HepG2 (cell line): Measurements from ENCODE around the gene TLN1. TPM values are rescaled to one million over a fixed set of nuclear protein-coding genes. Genes with fewer than 3 reads are reported as not detected.

ENCODE experiments used
- ATAC-seq: fragments of 200-7000 bp; cut with Tn5 transposase; 3 replicates; pipeline ENCODE4 v1.9.1; 2020; ENCODE audit warnings: mild to moderate bottlenecking, moderate library complexity
- Bru-seq: library from RNA; stranded (reverse); fragments of 400-500 nt; gene quantifications from one replicate; lab custom pipeline; 2021; lab: Mats Ljungman, UMichigan
- BruChase-seq, 2 experiments: library from RNA; stranded (reverse); fragments of 400-500 nt; gene quantifications; one replicate each; lab custom pipeline; 2021; lab: Mats Ljungman, UMichigan
- BruUV-seq: library from RNA; stranded (reverse); fragments of 400-500 nt; replicated peaks from 2 replicates; lab custom pipeline; 2021; lab: Mats Ljungman, UMichigan
- CTCF ChIA-PET: fragments of 300-600 bp; formaldehyde crosslinking; extraction: SDS; loops from one replicate; lab custom pipeline; 2021; ENCODE audit warnings: low total read pairs, inconsistent platforms, low intra/inter-chr PET ratio; lab: Yijun Ruan, JAX
- POLR2A ChIA-PET: fragments of 350-600 bp; sonication (Branson Sonifier 250); formaldehyde crosslinking; loops from one replicate; lab custom pipeline; 2020; ENCODE audit warnings: antibody characterized with exemption, inconsistent platforms; lab: Yijun Ruan, JAX
- DNase-seq: peaks from one replicate; pipeline ENCODE4 v3.0.0-alpha.2; 2015; ENCODE audit warnings: low spot score
- FAIRE-seq: peaks from 3 replicates; lab custom pipeline; 2011; peaks lifted over from hg19 to GRCh38; lab: Jason Lieb, UNC
- H2AFZ ChIP-seq: one replicate; pipeline ENCODE4 v1.6.1; 2011; ENCODE audit warnings: low read length, inconsistent platforms
- H3K27ac ChIP-seq: fragments of 300-600 bp; 3 replicates; pipeline ENCODE4 v1.8.0; 2011; ENCODE audit warnings: mixed run types, mild to moderate bottlenecking, mixed read lengths, low read length, inconsistent platforms; ENCODE audit not compliant: insufficient read depth; ENCODE audit errors: extremely low read length
- H3K27me3 ChIP-seq, 2 experiments: fragments of 200-600 bp in 1 of 2; 2 replicates in 1 of 2; 3 replicates in 1 of 2; pipeline versions ENCODE4 v1.6.0 to v1.8.0; 2011; ENCODE audit warnings: low read length in 2 of 2, mild to moderate bottlenecking in 2 of 2, moderate library complexity in 2 of 2, inconsistent platforms in 1 of 2; ENCODE audit not compliant: insufficient read depth in 2 of 2, control insufficient read depth in 1 of 2
- H3K36me3 ChIP-seq, 2 experiments: fragments of 200-600 bp in 1 of 2; replicated peaks in 1 of 2; 2 replicates in 1 of 2; 3 replicates in 1 of 2; pipeline versions ENCODE4 v1.5.1 to v1.8.0; 2011; ENCODE audit warnings: low read length in 2 of 2, inconsistent platforms in 1 of 2; ENCODE audit not compliant: insufficient read depth in 2 of 2, control insufficient read depth in 1 of 2
- H3K4me1 ChIP-seq: 2 replicates; pipeline ENCODE4 v1.5.1; 2012; ENCODE audit warnings: low read length, inconsistent platforms; ENCODE audit not compliant: insufficient read depth
- H3K4me2 ChIP-seq: 2 replicates; pipeline ENCODE4 v1.6.0; 2011; ENCODE audit warnings: low read depth, low read length, inconsistent platforms
- H3K4me3 ChIP-seq, 3 experiments: fragments of 200-600 bp in 1 of 3; sonication (generic), shearing (Covaris generic) in 1 of 3; replicated peaks in 1 of 3; 2 replicates each; pipeline ENCODE4 v1.5.1; 2011 to 2016; ENCODE audit warnings: low read length in 3 of 3, inconsistent platforms in 2 of 3, low read depth in 2 of 3, mild to moderate bottlenecking in 2 of 3, control low read depth in 1 of 3, mixed read lengths in 1 of 3; ENCODE audit not compliant: insufficient read depth in 1 of 3
- H3K79me2 ChIP-seq: one replicate; pipeline ENCODE4 v1.6.1; 2011; ENCODE audit warnings: low read length, inconsistent platforms; ENCODE audit not compliant: insufficient read depth
- H3K9ac ChIP-seq: 2 replicates; pipeline ENCODE4 v1.6.0; 2011; ENCODE audit warnings: mild to moderate bottlenecking, low read depth, low read length, inconsistent platforms; ENCODE audit not compliant: insufficient read depth
- H3K9me3 ChIP-seq: 2 replicates; pipeline ENCODE4 v1.5.1; 2012; ENCODE audit warnings: mild to moderate bottlenecking, low read length
- H4K20me1 ChIP-seq: 2 replicates; pipeline ENCODE4 v1.6.0; 2011; ENCODE audit warnings: inconsistent platforms, mild to moderate bottlenecking, low read length, moderate library complexity; ENCODE audit not compliant: insufficient read depth
- ATF2 ChIP-seq: sonication (generic); formaldehyde crosslinking; IDR thresholded peaks from 2 replicates; pipeline ENCODE4 v1.4.0; 2020; ENCODE audit warnings: missing genetic modification reagents
- GMEB2 ChIP-seq: IDR thresholded peaks from 2 replicates; pipeline ENCODE4 v1.6.1; 2016; ENCODE audit warnings: missing biosample characterization, missing genetic modification reagents, low read depth
- MED8 ChIP-seq: sonication (generic); formaldehyde crosslinking; IDR thresholded peaks from 2 replicates; pipeline ENCODE4 v1.8.1; 2023; ENCODE audit warnings: mild to moderate bottlenecking, missing genetic modification reagents; ENCODE audit not compliant: insufficient replicate concordance
- NFE2L2 ChIP-seq: fragments of 150-350 bp; IDR thresholded peaks from 2 replicates; pipeline ENCODE4 v1.6.1; 2014; ENCODE audit warnings: low read length
- SMAD3 ChIP-seq: sonication (generic); formaldehyde crosslinking; IDR thresholded peaks from 2 replicates; pipeline ENCODE4 v1.4.0; 2020; ENCODE audit warnings: missing genetic modification reagents
- WGBS: methylation state at CpG from one replicate; pipeline ENCODE4 v1.1.6; 2017; ENCODE audit warnings: low lambda C conversion rate; 5-methylcytosine and 5-hydroxymethylcytosine counted together
- in situ Hi-C: cut with HindIII; loops from 2 replicates; pipeline ENCODE4 v1.10.0; 2017; ENCODE audit warnings: low pct_unique_long_range_greater_than_20kb; ENCODE audit not compliant: extremely low pct_ligation_motif_present
- intact Hi-C: fragments of 100-400 bp; cut with micrococcal nuclease; formaldehyde crosslinking; loops from one replicate; pipeline ENCODE4 v1.10.0; 2022; ENCODE audit not compliant: unreplicated experiment
- long read RNA-seq, 2 experiments: library from RNA in 1 of 2; library from polyadenylated mRNA in 1 of 2; stranded (forward) in 1 of 2; unstranded in 1 of 2; transcript quantifications; one replicate each; pipeline ENCODE4 v2.0.0, GENCODE V29; 2019 to 2022
- polyA minus RNA-seq, 3 experiments: library from RNA; depleted of rRNA, polyadenylated mRNA; stranded (reverse); fragments of >200 nt; gene quantifications; 2 replicates each; pipeline ENCODE4 v1.2.3, GENCODE V29; 2011; ENCODE audit warnings: low replicate concordance in 1 of 3
- polyA plus RNA-seq, 8 experiments: library from polyadenylated mRNA; depleted of rRNA in 3 of 8; stranded (reverse) in 7 of 8; unstranded in 1 of 8; fragments of >200 nt; fragmentation: Illumina TruSeq in 4 of 8; extraction: Trizol in 4 of 8; gene quantifications; 2 replicates each; pipeline versions ENCODE4 v1.2.1 to v1.2.3, GENCODE V29; 2011 to 2016; ENCODE audit warnings: low read depth in 4 of 8, missing spikeins in 1 of 8, mixed read lengths in 1 of 8; ENCODE audit not compliant: insufficient read depth in 1 of 8
- total RNA-seq, 5 experiments: library from RNA; depleted of rRNA; stranded (reverse); fragments of >200 nt; fragmentation: Illumina TruSeq; extraction: Trizol; gene quantifications; 2 replicates each; pipeline ENCODE4 v1.2.3, GENCODE V29; 2016; ENCODE audit warnings: low read depth in 1 of 5
- TF ChIP-seq, protein P1 (sequence below): sonication (generic); formaldehyde crosslinking; IDR thresholded peaks from 2 replicates; pipeline ENCODE4 v1.8.1; 2023; ENCODE audit warnings: mild to moderate bottlenecking, missing genetic modification reagents

TLN1 gene, protein sequence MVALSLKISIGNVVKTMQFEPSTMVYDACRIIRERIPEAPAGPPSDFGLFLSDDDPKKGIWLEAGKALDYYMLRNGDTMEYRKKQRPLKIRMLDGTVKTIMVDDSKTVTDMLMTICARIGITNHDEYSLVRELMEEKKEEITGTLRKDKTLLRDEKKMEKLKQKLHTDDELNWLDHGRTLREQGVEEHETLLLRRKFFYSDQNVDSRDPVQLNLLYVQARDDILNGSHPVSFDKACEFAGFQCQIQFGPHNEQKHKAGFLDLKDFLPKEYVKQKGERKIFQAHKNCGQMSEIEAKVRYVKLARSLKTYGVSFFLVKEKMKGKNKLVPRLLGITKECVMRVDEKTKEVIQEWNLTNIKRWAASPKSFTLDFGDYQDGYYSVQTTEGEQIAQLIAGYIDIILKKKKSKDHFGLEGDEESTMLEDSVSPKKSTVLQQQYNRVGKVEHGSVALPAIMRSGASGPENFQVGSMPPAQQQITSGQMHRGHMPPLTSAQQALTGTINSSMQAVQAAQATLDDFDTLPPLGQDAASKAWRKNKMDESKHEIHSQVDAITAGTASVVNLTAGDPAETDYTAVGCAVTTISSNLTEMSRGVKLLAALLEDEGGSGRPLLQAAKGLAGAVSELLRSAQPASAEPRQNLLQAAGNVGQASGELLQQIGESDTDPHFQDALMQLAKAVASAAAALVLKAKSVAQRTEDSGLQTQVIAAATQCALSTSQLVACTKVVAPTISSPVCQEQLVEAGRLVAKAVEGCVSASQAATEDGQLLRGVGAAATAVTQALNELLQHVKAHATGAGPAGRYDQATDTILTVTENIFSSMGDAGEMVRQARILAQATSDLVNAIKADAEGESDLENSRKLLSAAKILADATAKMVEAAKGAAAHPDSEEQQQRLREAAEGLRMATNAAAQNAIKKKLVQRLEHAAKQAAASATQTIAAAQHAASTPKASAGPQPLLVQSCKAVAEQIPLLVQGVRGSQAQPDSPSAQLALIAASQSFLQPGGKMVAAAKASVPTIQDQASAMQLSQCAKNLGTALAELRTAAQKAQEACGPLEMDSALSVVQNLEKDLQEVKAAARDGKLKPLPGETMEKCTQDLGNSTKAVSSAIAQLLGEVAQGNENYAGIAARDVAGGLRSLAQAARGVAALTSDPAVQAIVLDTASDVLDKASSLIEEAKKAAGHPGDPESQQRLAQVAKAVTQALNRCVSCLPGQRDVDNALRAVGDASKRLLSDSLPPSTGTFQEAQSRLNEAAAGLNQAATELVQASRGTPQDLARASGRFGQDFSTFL (N-terminal part only)
- total RNA-seq (2016; rRNA removed; fragmentation: Illumina TruSeq; extraction: Trizol) (51.8 and 53.7 TPM in 2 replicates), polyA plus RNA-seq (2011; rRNA removed) (35.2 and 52.6 TPM in 2 replicates), polyA minus RNA-seq (2011; rRNA and poly(A)+ RNA removed; ENCODE audit: low replicate concordance) (166 and 414 TPM in 2 replicates), Bru-seq, nascent RNA (percentile 73 among the genes with signal in this experiment), BruChase-seq, experiment 1, labeled RNA remaining after a 6-hour chase (percentile 86 among the genes with signal in this experiment), BruChase-seq, experiment 2, labeled RNA remaining after a 2-hour chase (percentile 79 among the genes with signal in this experiment)
- total RNA-seq (2016; cell fraction: cytosol; rRNA removed; fragmentation: Illumina TruSeq; extraction: Trizol; ENCODE audit: low read depth), result 5.4 and 5.6 TPM in 2 replicates
- total RNA-seq (2016; cell fraction: insoluble cytoplasmic fraction; rRNA removed; fragmentation: Illumina TruSeq; extraction: Trizol), result 48.7 and 53.6 TPM in 2 replicates
- 16.4 and 17.1 TPM in 2 replicates for total RNA-seq (2016; cell fraction: membrane; rRNA removed; fragmentation: Illumina TruSeq; extraction: Trizol)
- 44.1 and 46.3 TPM in 2 replicates for total RNA-seq (2016; cell fraction: nucleus; rRNA removed; fragmentation: Illumina TruSeq; extraction: Trizol)
- 26.4 and 37.0 TPM in 2 replicates for polyA plus RNA-seq (2011; cell fraction: cytosol; rRNA removed)
- polyA plus RNA-seq (2011; cell fraction: nucleus; rRNA removed), result 60.2 and 61.4 TPM in 2 replicates
- 37.0 and 57.6 TPM in 2 replicates for polyA plus RNA-seq (2012)
- polyA plus RNA-seq (2016; cell fraction: cytosol; fragmentation: Illumina TruSeq; extraction: Trizol; ENCODE audit: low read depth), result 3.2 and 3.6 TPM in 2 replicates
- polyA plus RNA-seq (2016; cell fraction: insoluble cytoplasmic fraction; fragmentation: Illumina TruSeq; extraction: Trizol; ENCODE audit: low read depth), result 38.8 and 63.9 TPM in 2 replicates
- 5.7 and 8.6 TPM in 2 replicates for polyA plus RNA-seq (2016; cell fraction: membrane; fragmentation: Illumina TruSeq; extraction: Trizol; ENCODE audit: low read depth)
- 55.3 and 65.8 TPM in 2 replicates for polyA plus RNA-seq (2016; cell fraction: nucleus; fragmentation: Illumina TruSeq; extraction: Trizol; ENCODE audit: insufficient read depth, low read depth)
- polyA minus RNA-seq (2011; cell fraction: cytosol; rRNA and poly(A)+ RNA removed), result 120 and 167 TPM in 2 replicates
- polyA minus RNA-seq (2011; cell fraction: nucleus; rRNA and poly(A)+ RNA removed), result 38.1 and 53.7 TPM in 2 replicates
- long read RNA-seq, experiment 1, partial matches to known transcripts, result 36 of 40 reads
- long read RNA-seq, experiment 1, other reads (novel, unspliced or antisense), result 4 of 40 reads
- long read RNA-seq, experiment 2, full-length matches to known transcripts, result 16 of 230 reads
- long read RNA-seq, experiment 2, partial matches to known transcripts, result 163 of 230 reads
- long read RNA-seq, experiment 2, other reads (novel, unspliced or antisense), result 51 of 230 reads

GRCh38 chr9:35732185-35732799, at the start of gene TLN1, which contains the start of gene CREB3:
Gene TLN1, minus strand, starts transcription at chr9:35732195. Its CDS starts 6,501 bp downstream, at chr9:35725694.
Gene CREB3, plus strand, starts transcription at chr9:35732666. Its CDS starts 107 bp downstream, at chr9:35732773.
- intact Hi-C loops (loop anchor here (1.0 to 10.0 kb wide), 5 partner anchors 17 to 237 kb away; partner anchors contain the start of genes CCDC107, FAM221B, GBA2 and RGP1), in situ Hi-C loops (no loop called here)
- BruUV-seq, result no TSS peak
- Histone ChIP-seq H2AFZ (no peak within 1 kb of the TSS), H3K9me3 (no peaks in the 10 kb centered on the region), H3K27me3 (no peaks in the 10 kb centered on the region; a peak in 1 of 5 replicates), H3K27ac (peak within 1 kb of the TSS; percentile 95), H4K20me1 (peaks cover 30% of the 10 kb centered on the region), H3K36me3 (peaks cover 11 to 32% of the 10 kb centered on the region in 2 experiments), H3K9ac (peak within 1 kb of the TSS; percentile 86), H3K4me2 (peak within 1 kb of the TSS; percentile 98), H3K4me3 (peak within 1 kb of the TSS; percentile 92 to 98 (median 92)), H3K79me2 (peaks cover 56% of the 10 kb centered on the region), H3K4me1 (peaks cover 53% of the 10 kb centered on the region)
- peak; percentile 56 for FAIRE-seq
- POLR2A ChIA-PET, result interaction anchor here (0.7 to 4.1 kb wide), 25 partner anchors 8 to 660 kb away, joined by 3 to 102 read pairs (median 7); partner anchors contain the start of genes ARHGEF39, CCDC107, GBA2 and HINT2
- peak; percentile 96 for DNase-seq
- ATAC-seq, result peak; percentile 90
- 0% methylated on average over 6 of the region's 49 CpGs for WGBS
- CTCF ChIA-PET, result no interaction called here
- TF ChIP-seq MED8 (CRISPR knock-in tag) (no peak), GMEB2 (peak; percentile 74), SMAD3 (CRISPR knock-in tag) (peak; percentile 88), ATF2 (CRISPR knock-in tag) (peak; percentile 88), NFE2L2 (no peak)
- TF ChIP-seq, protein P1, sequence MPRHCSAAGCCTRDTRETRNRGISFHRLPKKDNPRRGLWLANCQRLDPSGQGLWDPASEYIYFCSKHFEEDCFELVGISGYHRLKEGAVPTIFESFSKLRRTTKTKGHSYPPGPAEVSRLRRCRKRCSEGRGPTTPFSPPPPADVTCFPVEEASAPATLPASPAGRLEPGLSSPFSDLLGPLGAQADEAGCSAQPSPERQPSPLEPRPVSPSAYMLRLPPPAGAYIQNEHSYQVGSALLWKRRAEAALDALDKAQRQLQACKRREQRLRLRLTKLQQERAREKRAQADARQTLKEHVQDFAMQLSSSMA (CRISPR knock-in tag), result peak; percentile 48; the same call in 1 of the 2 replicates
